Hematopoietic multipotent progenitor cell treated with erythropoietin and hydrocortisone succinate and interleukin-3 and kit ligand, for 6 days (in vitro differentiated cells): ENCODE data around the gene ZNF407.
"Not testable (repeated sequence)": the region's sequence is repeated elsewhere in the genome, so short reads cannot be mapped to it uniquely, and the experiment has no call there.

Source experiments
- DNase-seq: peaks from one replicate; pipeline ENCODE4 v3.0.0-alpha.2; 2015

ZNF407 gene, protein sequence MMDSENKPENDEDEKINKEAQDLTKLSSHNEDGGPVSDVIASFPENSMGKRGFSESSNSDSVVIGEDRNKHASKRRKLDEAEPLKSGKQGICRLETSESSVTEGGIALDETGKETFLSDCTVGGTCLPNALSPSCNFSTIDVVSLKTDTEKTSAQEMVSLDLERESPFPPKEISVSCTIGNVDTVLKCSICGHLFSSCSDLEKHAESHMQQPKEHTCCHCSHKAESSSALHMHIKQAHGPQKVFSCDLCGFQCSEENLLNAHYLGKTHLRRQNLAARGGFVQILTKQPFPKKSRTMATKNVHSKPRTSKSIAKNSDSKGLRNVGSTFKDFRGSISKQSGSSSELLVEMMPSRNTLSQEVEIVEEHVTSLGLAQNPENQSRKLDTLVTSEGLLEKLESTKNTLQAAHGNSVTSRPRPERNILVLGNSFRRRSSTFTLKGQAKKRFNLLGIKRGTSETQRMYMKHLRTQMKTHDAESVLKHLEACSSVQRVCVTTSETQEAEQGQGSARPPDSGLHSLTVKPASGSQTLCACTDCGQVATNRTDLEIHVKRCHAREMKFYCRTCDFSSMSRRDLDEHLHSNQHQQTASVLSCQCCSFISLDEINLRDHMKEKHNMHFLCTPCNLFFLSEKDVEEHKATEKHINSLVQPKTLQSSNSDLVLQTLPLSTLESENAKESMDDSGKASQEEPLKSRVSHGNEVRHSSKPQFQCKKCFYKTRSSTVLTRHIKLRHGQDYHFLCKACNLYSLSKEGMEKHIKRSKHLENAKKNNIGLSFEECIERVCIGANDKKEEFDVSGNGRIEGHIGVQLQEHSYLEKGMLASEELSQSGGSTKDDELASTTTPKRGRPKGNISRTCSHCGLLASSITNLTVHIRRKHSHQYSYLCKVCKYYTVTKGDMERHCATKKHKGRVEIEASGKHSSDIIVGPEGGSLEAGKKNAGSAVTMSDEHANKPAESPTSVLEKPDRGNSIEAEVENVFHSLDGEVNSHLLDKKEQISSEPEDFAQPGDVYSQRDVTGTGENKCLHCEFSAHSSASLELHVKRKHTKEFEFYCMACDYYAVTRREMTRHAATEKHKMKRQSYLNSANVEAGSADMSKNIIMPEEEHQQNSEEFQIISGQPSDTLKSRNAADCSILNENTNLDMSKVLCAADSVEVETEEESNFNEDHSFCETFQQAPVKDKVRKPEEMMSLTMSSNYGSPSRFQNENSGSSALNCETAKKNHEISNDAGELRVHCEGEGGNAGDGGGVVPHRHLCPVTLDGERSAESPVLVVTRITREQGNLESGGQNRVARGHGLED (N-terminal part only)

DNA sequence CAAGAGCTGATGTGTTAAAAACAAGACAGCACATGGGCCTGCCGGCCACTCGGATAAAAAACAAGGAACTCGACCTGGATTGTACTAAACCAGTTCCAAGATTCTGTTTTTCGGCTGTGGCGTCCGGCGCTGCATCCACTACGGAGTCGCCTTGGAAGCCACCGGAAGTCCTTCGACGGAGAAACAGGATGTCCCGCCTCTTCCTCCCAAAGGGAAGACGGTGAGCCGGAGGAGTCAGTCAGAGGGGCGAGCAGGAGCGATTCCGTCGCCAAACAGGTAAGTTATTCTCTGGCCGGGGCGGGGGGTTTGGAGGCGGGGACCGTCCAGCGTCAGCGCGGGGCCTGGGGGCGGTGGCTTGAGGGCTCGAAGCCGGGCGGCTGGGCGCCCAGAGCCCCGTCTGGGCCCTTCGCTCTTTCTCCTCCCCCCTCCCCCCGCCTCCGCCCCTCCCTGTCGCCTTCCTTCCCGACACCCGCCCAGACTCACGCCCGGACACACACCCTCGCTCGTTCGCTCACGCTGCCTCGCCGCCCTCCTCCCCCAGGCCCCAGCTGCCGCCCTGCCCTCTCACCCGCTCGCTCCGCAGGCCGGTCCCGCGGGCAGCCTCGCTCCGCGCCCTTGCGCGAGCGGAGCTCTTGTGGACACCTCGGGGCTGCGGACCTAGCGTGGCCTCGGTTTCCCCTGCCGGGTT is at the start of gene ZNF407:
Gene ZNF407 (plus strand): TSS at position 209 of the 688 bp plus-strand sequence. CDS start 33,150 bp downstream, outside the sequence.
- DNase-seq = peak; percentile 96

DNA sequence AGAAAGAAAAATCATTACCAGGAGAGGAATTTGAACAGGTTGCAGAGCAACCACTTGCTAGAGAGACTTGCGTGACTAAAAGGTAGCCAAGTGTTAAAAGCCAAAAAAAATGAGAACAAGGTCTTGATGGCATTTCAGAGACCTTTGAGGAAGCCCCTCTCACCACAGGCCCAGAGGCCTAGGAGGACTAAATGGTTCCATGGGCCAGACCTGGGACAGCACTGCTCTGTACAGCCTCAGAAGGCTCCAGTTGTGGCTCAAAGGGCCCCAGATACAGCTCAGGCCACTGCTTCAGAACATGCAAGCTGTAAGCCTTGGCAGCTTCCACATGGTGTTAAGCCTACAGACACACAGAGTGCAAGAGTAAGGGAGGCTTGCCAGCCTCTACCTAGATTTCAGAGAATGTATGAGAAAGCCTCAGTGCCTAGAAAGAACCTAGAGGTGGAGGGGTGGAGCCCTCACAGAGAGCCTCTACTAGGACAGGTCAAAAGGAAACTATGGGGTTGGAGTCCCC is 48.0 kb upstream of the ZNF407 start:
- no peak for DNase-seq

DNA sequence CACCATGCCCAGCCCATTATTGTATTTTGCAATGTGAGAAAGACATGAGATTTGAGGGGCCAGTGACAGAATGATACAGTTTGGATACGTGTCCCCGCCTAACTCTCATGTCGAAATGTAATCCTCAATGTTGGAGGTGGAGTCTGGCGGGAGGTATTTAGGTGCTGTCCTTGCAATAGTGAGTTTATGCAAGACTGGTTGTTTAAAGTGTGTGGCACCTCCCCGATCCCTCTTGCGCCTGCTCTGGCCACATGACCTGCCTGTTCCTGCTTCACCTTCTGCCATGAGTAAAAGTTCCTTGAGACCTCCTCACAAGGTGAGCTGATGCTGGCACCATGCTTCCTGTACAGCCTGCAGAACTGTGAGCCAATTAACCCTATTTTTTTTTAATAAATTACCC is 46.8 kb upstream of the ZNF407 start:
- DNase-seq = no peak

DNA sequence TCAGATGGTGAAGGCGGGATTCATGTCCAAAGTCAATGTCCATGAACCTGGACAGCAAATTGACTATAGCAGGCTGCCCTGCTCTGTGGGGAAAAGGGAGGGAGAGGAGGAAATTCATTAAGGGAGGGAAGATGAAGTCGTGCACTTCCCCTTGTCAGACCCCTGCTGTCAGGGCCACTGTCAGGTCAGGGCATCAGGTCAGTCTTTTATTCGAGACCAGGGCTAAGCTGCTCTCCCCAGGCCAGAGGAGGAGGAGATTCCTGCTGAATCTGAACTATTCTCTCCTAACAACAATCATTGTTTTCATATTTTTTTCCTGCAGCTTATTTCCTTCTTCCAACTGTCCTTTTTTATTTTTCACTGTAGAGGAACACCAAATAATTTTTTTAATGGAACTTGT is 46.2 kb upstream of the ZNF407 start:
- DNase-seq = no peak

DNA sequence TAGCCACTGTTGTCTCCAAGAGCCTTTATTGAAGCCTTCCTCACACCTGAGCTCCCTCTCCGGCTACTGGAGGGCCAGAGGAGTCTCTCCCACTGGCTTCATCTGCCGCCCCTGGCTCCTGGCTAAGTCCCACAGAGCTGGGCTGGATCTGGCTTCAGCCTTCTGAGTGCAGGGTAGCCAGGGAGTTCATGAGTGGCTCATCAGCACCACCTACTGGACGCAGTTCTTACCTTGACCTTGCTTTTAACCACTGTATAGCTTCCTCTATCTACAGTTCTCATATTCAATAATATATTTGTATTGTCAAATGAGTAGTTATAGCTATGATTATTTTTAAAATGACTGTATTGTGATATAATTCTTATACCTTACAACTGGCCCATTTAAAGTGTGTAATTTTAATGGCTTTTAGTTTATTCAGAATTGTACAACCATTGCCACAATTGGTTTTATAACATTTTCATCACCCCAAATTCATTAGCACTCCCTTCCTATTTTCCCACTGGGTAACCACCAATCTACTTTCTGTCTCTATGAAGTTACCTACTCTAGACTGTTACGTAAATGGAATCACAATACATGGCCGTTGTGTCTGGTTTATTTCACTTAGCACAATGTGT is 45.6 kb upstream of the ZNF407 start:
- peak; percentile 95 for DNase-seq

DNA sequence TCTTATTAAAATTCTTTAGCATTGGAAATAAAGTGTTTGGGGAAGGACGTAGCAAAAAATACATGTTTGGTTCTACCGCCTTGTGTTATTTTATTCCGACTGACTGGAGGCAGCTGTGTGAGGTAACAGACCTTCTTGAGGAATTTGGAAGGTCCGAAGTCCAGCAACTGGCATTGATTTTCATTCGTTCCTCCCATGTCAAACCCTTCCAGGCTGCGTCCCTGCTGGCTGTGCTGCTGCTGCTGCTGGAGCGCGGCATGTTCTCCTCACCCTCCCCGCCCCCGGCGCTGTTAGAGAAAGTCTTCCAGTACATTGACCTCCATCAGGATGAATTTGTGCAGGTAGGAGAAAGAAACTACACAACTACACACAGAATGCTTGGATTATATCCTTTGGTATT is 41.5 kb upstream of the ZNF407 start:
- DNase-seq = no peak

DNA sequence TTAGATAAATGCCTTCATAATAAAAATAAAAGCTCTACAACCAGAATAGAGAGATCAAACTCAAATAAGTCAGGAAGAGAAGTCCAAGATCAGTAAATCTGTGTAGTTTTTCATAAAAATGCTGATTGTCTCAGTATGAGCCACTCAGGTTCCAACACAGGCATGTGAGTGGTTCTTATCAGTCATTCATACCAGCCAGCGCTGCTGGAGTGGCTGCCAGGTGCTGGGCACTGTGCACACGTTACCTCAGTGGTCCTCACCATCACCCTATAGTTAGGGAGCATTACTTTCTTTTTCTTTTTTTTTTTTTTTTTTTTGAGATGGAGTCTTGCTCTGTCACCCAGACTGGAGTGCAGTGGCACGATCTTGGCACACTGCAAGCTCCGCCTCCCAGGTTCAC is 39.6 kb upstream of the ZNF407 start:
- no peak for DNase-seq

DNA sequence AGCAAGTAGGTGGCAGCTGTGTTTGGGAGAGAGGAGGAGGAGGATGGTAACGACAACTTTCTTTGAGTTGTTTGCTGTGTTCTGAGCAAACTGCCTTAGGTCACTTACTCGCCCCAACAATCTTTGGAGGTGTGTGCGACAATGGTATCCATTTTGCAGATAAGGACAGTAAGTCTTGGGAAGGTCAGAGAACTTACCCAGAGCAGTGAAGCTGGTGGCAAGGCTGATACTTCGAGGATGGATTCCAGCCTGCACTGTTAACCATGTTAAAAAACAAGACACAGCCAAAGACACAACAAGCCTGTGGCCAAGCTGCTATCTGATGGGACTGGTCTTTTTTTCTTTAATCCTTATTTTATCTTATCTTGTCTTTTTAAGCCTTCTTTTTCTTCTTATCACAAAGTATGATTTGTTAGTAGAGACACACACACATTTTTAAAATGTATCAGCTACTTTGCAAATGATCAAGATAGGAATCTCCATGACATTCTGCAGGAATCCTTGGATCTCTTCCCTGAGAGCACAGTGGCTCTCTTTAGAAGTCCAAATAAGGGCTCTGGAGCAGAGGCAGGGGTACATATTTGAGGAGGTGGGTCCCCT is 35.4 kb upstream of the ZNF407 start:
- no peak for DNase-seq

DNA sequence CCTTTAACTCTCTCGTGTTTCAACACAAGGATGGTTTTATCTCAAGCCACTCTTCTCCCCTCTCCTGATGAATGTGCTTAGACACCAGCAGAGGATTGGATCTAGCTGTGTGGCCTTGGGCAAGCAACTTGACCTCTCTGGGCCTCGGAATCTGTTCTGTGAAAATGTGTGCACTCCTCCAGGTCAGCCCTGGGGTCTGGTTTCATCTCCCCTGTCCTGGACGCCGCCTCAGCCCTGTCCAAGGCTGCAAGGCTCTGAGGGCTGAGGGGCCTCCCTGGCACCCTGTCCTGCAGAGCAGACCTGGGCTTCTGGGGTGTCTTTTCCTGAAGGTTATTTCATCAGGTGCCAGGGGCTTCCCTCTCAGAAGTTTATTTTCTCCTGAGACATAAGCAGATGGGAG is 34.9 kb upstream of the ZNF407 start:
- DNase-seq = no peak

DNA sequence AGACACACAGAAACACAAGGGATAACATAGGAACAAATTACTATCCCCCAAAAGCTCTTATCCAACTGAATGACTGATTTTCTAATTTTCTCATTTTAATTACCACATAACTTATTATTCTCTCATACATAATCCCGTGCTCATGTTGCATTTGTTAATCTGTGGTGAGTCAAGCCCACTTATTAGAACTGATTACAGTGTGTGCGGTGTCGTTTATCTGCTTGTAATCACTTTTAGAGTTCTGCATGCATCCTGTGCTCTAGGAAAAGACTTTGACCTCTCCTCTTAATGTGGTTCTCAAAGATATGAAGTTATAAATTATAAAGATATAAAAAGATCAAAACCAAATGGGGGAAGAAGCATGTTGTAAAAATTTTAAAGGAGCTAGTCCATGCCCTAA is 33.7 kb upstream of the ZNF407 start:
- DNase-seq = peak; percentile 15

DNA sequence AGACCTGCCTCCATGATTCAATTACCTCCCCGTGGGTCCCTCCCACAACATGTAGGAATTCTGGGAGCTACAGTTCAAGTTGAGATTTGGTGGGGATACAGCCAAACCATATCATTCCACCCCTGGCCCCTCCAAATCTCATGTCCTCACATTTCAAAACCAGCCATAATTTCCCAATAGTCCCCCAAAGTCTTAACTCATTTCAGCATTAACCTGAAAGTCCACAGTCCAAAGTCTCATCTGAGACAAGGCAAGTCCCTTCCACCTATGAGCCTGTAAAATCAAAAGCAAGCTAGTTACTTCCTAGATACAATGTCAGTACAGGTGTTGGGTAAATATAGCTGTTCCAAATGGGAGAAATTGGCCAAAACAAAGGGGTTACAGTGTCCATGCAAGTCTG is 32.5 kb upstream of the ZNF407 start:
- DNase-seq = not testable (repeated sequence)

DNA sequence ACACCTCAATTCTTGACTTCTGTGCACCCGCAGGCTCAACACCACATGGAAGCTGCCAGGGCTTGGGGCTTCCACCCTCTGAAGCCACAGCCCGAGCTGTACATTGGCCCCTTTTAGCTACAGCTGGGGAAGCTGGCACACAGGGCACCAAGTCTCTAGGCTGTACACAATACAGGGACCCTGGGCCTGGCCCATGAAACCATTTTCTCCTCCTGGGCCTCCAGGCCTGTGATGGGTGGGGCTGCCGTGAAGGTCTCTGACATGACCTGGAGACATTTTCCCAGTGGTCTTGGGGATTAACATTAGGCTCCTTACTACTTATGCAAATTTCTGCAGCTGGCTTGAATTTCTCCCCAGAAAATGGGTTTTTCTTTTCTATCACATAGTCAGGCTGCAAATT is 31.7 kb upstream of the ZNF407 start:
- DNase-seq = not testable (repeated sequence)

DNA sequence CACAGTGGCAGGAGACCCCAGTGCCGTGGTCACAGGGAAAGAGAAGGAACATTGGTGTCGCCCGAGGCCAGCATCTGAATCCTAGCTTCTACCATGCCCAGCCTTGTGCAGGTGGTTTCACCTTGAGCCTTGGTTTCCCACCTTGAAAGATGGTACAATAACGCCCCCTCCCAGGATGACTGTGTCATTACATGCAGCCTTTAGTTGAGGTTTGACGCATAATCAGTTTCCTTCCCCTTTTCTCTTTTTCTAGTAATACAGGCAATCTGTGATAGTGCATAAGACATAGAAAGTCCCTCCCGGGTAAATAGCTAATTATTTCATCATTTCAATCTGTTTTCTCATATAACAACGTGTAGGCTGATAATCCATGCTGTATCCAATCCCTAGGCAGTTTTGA is 29.8 kb upstream of the ZNF407 start:
- peak; percentile 33 for DNase-seq

DNA sequence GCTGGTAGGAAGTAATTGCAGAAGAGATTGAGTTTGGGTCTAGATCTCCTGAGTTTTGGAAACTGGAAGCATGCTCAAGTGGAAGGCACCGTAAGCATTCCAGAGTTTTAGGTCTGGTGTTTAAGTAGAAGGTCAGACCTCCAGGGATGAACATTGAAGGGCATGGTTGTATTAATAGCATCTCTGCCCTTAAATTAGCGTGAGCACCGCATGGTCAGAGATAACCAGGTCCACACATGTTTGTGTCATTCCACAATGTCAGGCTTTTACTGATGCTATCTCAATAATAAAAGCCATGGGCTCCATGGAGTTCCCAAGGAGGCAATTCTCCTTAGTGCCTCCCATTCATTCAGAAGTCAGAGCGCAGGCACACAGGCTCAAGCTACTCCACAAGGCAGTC is 28.3 kb upstream of the ZNF407 start:
- DNase-seq = no peak

DNA sequence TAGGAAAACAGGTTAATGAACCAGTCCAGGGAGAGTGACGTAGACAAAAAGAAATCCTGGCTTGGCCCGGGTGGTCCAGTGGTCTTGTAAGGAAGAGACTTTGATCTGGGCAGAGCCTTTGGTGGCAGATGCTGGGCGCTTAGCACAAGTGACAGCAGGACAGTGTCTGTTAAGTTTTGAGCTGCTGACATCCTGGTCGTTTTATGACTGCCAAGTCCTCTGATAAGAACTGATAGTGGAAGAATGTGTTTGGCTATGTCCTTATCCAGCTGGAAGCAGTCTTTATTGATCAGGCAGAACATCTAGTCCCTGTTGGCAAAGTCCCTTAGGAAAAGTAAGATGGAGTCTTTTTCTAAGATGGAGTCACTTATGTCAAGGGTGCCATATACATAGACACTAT is 27.4 kb upstream of the ZNF407 start:
- DNase-seq = no peak

DNA sequence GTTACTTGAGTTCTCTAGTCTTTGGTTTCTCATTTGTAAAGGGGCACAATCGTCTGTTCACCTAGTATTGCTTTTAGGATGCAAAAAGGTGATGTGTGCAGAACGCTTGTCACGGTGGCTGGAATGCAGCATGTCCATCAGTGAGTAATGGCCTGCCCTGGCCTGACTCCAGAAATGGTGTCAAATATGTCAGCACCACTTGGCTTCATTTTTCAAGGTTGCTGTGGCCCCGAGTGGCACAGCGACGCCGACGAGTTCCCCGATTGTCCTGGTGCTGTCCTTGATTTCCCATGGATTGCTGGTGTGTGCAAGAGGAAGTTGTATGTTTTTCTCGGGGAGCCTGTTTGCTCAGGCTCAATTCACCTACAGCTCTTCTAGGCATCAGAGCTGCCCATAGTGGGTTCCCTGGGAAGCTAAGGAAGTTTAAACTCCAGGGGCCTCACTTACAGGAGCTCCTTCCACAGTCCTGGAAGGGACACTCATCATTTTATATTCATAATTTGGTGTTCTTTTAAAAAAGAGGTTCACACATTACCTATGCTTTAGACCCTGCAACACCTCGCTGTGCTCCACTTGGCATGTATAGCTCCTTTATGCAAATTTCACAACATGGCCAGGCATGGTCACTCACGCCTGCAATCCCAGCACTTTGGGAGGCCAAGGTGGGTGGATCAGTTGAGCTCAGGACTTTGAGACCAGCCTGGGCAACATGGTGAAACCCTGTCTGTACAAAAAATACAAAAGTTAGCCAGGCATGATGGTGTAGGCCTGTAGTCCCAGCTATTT is 25.6 kb upstream of the ZNF407 start:
- DNase-seq = no peak

DNA sequence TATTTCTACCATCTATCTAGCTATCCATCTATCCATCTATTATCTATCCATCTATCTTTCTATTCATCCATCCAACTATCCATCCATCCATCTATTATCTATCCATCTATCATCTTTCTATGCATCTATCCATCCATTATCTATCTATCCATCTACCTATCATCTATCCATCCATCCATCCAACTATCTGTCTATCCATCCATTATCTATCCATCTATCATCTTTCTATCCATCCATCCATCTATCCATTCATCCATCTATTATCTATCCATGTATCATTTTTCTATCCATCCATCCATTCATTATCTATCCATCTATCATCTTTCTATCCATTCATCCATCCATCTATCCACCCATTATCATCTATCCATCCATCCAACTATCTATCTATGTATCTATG is 24.6 kb upstream of the ZNF407 start:
- no peak for DNase-seq

DNA sequence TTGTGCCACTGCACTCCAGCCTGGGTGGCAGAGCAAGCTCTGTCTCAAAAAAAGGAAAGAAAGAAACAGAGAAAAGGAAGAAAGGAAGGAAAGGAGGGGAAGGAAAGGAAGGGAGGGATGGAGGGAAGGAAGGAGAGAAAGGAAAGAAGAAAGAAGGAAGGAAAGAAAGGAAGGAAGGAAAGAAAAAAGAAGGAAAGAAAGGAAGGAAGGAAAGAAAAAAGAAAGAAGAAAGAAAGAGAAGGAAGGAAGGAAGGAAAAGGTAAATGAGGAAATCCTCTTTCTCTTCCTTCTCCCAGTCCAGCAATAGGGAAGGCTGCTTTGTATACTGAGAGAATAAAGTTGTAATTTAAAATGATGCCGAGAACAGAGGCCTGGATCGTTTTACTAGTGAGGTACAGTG is 22.8 kb upstream of the ZNF407 start:
- DNase-seq = no peak

DNA sequence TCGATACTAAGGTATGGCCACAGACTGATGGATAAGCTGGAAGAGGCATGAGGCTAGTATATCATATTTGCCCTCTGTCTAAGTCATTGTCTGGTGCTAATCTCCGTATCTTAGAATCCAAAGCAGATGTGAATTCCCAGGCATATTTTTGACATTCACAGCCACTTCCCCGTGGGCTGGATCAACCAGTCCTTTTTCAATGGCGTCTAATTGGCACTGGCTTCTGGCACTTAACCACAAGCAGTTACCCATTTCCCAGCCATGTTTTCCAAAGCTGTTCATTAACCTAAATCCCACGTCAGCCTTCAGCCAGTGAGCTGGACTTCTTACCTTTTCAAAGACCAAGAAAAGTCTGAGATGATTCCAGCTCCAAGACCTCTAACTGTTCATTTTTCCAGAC is 20.7 kb upstream of the ZNF407 start:
- DNase-seq = no peak

DNA sequence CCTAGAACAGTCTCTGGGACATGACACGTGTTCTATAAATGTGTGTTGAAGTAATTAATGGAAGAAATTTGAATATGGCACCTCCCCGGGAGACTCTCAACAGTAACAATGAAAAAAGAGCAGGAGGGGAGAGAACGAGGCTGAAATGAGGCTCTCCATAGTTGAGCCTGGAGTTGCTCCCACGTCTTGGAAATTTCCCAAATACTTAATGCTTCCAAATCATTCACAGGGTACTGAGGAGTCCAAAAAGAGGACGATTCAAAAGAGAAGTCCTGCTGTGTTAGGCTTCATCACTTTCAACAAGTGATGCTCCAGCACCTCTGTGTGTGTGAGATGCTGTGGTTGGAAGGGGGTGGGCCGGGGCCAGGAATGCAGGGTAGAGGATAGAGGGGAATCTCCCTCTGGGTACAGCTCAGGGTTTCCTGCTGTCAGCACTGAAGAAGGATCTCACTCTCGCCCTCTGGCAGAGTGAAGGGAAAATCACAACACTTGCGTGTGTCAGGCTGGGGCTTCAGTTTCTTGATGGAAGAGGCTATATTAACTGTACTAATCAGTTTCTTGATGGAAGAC is 18.1 kb upstream of the ZNF407 start:
- no peak for DNase-seq
